ENCODE data around the gene GNB3. TPM values are rescaled to one million over a fixed set of nuclear protein-coding genes. Genes with fewer than 3 reads are reported as not detected.
"Not testable (repeated sequence)": the region's sequence is repeated elsewhere in the genome, so short reads cannot be mapped to it uniquely, and the experiment has no call there.

The GNB3 gene
- polyA plus RNA-seq, 1 of the 3 experiments (the other 2 are of a cell fraction) = 12.9 TPM

- H4K20me1 ChIP-seq (ENCODE audit: insufficient read depth); H3K4me2 ChIP-seq; POLR2A ChIA-PET; H3K27me3 ChIP-seq (ENCODE audit: insufficient read depth); H3K9me2 ChIP-seq; H3K27ac ChIP-seq (ENCODE audit: low read depth in 2 of 2, low read length in 1 of 2); H3K9ac ChIP-seq; H3F3A ChIP-seq (replicated peaks; ENCODE audit: insufficient read depth); H3K9me3 ChIP-seq; H3K4me1 ChIP-seq (ENCODE audit: control insufficient read depth in 1 of 2, insufficient read depth in 2 of 2, low read depth in 1 of 2, low read length in 1 of 2); H3K4me3 ChIP-seq (ENCODE audit: low read depth in 2 of 2, low read length in 1 of 2); H2AFZ ChIP-seq (ENCODE audit: low read depth); H3K36me3 ChIP-seq (replicated peaks in 1 of 2; ENCODE audit: control insufficient read depth in 1 of 2, insufficient read depth in 2 of 2, low read length in 1 of 2); DNase-seq: not testable (repeated sequence)
- WGBS (ENCODE audit: low lambda C conversion rate) = 96% methylated on average over 11 of the region's 11 CpGs
- CTCF ChIA-PET = interaction anchor here (1.0 to 2.5 kb wide), 2 partner anchors 11 to 34 kb away, joined by 3 to 9 read pairs; no protein-coding TSS in a partner anchor
- peaks cover 12% of the 10 kb centered on the region; the same call in 1 of the 2 replicates for H3K79me2 ChIP-seq (ENCODE audit: insufficient read depth)
Observed at GRCh38 chr12:6879824-6880223, 39.1 kb downstream of the GNB3 start.

- no peaks in the 10 kb centered on the region for H4K20me1 ChIP-seq (ENCODE audit: insufficient read depth)
- H3K9ac ChIP-seq = no peak overlapping the region
- WGBS (ENCODE audit: low lambda C conversion rate) = 96% methylated on average over 5 of the region's 5 CpGs
- no peaks in the 10 kb centered on the region for H3K4me1 ChIP-seq (ENCODE audit: control insufficient read depth in 1 of 2, insufficient read depth in 2 of 2, low read depth in 1 of 2, low read length in 1 of 2)
- TF ChIP-seq, protein P1, sequence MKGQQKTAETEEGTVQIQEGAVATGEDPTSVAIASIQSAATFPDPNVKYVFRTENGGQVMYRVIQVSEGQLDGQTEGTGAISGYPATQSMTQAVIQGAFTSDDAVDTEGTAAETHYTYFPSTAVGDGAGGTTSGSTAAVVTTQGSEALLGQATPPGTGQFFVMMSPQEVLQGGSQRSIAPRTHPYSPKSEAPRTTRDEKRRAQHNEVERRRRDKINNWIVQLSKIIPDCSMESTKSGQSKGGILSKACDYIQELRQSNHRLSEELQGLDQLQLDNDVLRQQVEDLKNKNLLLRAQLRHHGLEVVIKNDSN (IDR thresholded peaks at IDR 0.05; ENCODE audit: borderline replicate concordance, low read depth) = no peak
- TF ChIP-seq NRF1 (IDR thresholded peaks at IDR 0.05; ENCODE audit: low read depth, low read length) = no peak
- TF ChIP-seq JUND (IDR thresholded peaks at IDR 0.05) = no peak
- TF ChIP-seq GATA2 (CRISPR knock-in tag; IDR thresholded peaks at IDR 0.05) = no peak
- TF ChIP-seq CTCF (IDR thresholded peaks at IDR 0.05) = no peak
- no peak for TF ChIP-seq NFIC (IDR thresholded peaks at IDR 0.05; ENCODE audit: borderline replicate concordance)
- TF ChIP-seq FOXM1 (IDR thresholded peaks at IDR 0.05; ENCODE audit: low read depth) = no peak
- TF ChIP-seq, protein P2, sequence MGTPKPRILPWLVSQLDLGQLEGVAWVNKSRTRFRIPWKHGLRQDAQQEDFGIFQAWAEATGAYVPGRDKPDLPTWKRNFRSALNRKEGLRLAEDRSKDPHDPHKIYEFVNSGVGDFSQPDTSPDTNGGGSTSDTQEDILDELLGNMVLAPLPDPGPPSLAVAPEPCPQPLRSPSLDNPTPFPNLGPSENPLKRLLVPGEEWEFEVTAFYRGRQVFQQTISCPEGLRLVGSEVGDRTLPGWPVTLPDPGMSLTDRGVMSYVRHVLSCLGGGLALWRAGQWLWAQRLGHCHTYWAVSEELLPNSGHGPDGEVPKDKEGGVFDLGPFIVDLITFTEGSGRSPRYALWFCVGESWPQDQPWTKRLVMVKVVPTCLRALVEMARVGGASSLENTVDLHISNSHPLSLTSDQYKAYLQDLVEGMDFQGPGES (IDR thresholded peaks at IDR 0.05; ENCODE audit: low read depth, low read length) = no peak
- TF ChIP-seq, protein P3, sequence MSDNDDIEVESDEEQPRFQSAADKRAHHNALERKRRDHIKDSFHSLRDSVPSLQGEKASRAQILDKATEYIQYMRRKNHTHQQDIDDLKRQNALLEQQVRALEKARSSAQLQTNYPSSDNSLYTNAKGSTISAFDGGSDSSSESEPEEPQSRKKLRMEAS (IDR thresholded peaks at IDR 0.05; ENCODE audit: low read depth) = no peak
- no peak for TF ChIP-seq FOSL2 (IDR thresholded peaks at IDR 0.05; ENCODE audit: borderline replicate concordance, low read depth)
- TF ChIP-seq GABPA (IDR thresholded peaks at IDR 0.05; ENCODE audit: low read depth) = no peak
- no peak for TF ChIP-seq RFX5 (IDR thresholded peaks at IDR 0.05; ENCODE audit: low read length)
- no peak for TF ChIP-seq MEF2A (IDR thresholded peaks at IDR 0.05; ENCODE audit: borderline replicate concordance, low read depth)
- TF ChIP-seq, protein P4, sequence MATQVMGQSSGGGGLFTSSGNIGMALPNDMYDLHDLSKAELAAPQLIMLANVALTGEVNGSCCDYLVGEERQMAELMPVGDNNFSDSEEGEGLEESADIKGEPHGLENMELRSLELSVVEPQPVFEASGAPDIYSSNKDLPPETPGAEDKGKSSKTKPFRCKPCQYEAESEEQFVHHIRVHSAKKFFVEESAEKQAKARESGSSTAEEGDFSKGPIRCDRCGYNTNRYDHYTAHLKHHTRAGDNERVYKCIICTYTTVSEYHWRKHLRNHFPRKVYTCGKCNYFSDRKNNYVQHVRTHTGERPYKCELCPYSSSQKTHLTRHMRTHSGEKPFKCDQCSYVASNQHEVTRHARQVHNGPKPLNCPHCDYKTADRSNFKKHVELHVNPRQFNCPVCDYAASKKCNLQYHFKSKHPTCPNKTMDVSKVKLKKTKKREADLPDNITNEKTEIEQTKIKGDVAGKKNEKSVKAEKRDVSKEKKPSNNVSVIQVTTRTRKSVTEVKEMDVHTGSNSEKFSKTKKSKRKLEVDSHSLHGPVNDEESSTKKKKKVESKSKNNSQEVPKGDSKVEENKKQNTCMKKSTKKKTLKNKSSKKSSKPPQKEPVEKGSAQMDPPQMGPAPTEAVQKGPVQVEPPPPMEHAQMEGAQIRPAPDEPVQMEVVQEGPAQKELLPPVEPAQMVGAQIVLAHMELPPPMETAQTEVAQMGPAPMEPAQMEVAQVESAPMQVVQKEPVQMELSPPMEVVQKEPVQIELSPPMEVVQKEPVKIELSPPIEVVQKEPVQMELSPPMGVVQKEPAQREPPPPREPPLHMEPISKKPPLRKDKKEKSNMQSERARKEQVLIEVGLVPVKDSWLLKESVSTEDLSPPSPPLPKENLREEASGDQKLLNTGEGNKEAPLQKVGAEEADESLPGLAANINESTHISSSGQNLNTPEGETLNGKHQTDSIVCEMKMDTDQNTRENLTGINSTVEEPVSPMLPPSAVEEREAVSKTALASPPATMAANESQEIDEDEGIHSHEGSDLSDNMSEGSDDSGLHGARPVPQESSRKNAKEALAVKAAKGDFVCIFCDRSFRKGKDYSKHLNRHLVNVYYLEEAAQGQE (IDR thresholded peaks at IDR 0.05; ENCODE audit: low read depth, low read length) = no peak
- TF ChIP-seq SIN3A (IDR thresholded peaks at IDR 0.05; ENCODE audit: borderline replicate concordance, low read depth, low read length) = no peak
- no peak for TF ChIP-seq MXI1 (IDR thresholded peaks at IDR 0.05; ENCODE audit: low read depth, low read length)
- H3F3A ChIP-seq (replicated peaks; ENCODE audit: insufficient read depth) = peaks cover 3% of the 10 kb centered on the region
- ChIA-PET CTCF (interaction anchor here (2.7 to 5.2 kb wide), 3 partner anchors 8 to 14 kb away, joined by 14 to 56 read pairs (median 25); partner anchors contain the start of gene SPSB2), POLR2A (no interaction called here)
- H3K9me2 ChIP-seq = no peaks in the 10 kb centered on the region
- no peak overlapping the region for H3K4me3 ChIP-seq (ENCODE audit: low read depth in 2 of 2, low read length in 1 of 2)
- no peaks in the 10 kb centered on the region for H3K79me2 ChIP-seq (ENCODE audit: insufficient read depth)
- H3K9me3 ChIP-seq = no peaks in the 10 kb centered on the region
- no peak overlapping the region for H3K27ac ChIP-seq (ENCODE audit: low read depth in 2 of 2, low read length in 1 of 2)
- no peak for DNase-seq
- H3K36me3 ChIP-seq (replicated peaks in 1 of 2; ENCODE audit: control insufficient read depth in 1 of 2, insufficient read depth in 2 of 2, low read length in 1 of 2) = peaks cover 4 to 5% of the 10 kb centered on the region in 2 experiments
- no peaks in the 10 kb centered on the region for H3K27me3 ChIP-seq (ENCODE audit: insufficient read depth)
- no peak overlapping the region for H2AFZ ChIP-seq (ENCODE audit: low read depth)
- no peak overlapping the region for H3K4me2 ChIP-seq
Observed at GRCh38 chr12:6883252-6883651, 42.5 kb downstream of the GNB3 start.

Measured in SK-N-SH (cell line).